H1 (cell line): ENCODE results near the gene DPY30. TPM values are rescaled to one million over a fixed set of nuclear protein-coding genes. Genes with fewer than 3 reads are reported as not detected.

Experiments used
- CTCF ChIA-PET: fragments of 300-600 bp; sonication (Branson Sonifier 250); formaldehyde crosslinking; loops from one replicate; lab custom pipeline; 2021; ENCODE audit not compliant: partially characterized antibody; lab: Charles Lee
- POLR2A ChIA-PET: fragments of 300-600 bp; sonication (Branson Sonifier 250); formaldehyde crosslinking; loops from one replicate; lab custom pipeline; 2021; ENCODE audit warnings: inconsistent platforms; ENCODE audit not compliant: partially characterized antibody; lab: Charles Lee
- DNase-seq, 2 experiments: peaks; one replicate each; pipeline versions ENCODE4 v3.0.0 to v3.0.0-alpha.2; 2010 to 2022; ENCODE audit warnings: low spot score in 2 of 2, low read depth in 1 of 2, mixed read lengths in 1 of 2
- FAIRE-seq: peaks from 2 replicates; lab custom pipeline; 2011; peaks lifted over from hg19 to GRCh38; lab: Jason Lieb, UNC
- H2AFZ ChIP-seq: 2 replicates; pipeline ENCODE4 v1.8.1; 2012; ENCODE audit warnings: low read length, inconsistent platforms
- H2AK5ac ChIP-seq: 2 replicates; pipeline ENCODE4 v1.6.1; 2013; ENCODE audit warnings: low read depth, low read length
- H2BK120ac ChIP-seq: replicated peaks from 2 replicates; pipeline ENCODE3; 2013; ENCODE audit warnings: low read depth, low read length, inconsistent platforms
- H2BK12ac ChIP-seq: 2 replicates; pipeline ENCODE4 v1.6.1; 2013; ENCODE audit warnings: low read depth, low read length
- H2BK15ac ChIP-seq: 2 replicates; pipeline ENCODE4 v1.6.1; 2013; ENCODE audit warnings: low read length
- H2BK20ac ChIP-seq: 2 replicates; pipeline ENCODE4 v1.6.1; 2013; ENCODE audit warnings: low read length
- H2BK5ac ChIP-seq: 2 replicates; pipeline ENCODE4 v1.6.1; 2013; ENCODE audit warnings: low read depth, low read length
- H3K14ac ChIP-seq: 2 replicates; pipeline ENCODE4 v1.6.1; 2013; ENCODE audit warnings: inconsistent platforms; ENCODE audit not compliant: insufficient read length
- H3K18ac ChIP-seq: 2 replicates; pipeline ENCODE4 v1.6.1; 2013; ENCODE audit warnings: low read length; ENCODE audit errors: extremely low read depth
- H3K23ac ChIP-seq: 2 replicates; pipeline ENCODE4 v1.6.1; 2013; ENCODE audit warnings: inconsistent platforms; ENCODE audit not compliant: insufficient read length
- H3K23me2 ChIP-seq: 2 replicates; pipeline ENCODE4 v1.6.1; 2013; ENCODE audit warnings: low read depth, low read length
- H3K27ac ChIP-seq: 2 replicates; pipeline ENCODE4 v1.6.1; 2011; ENCODE audit warnings: low read depth, low read length, inconsistent platforms
- H3K27me3 ChIP-seq, 4 experiments: replicated peaks in 1 of 4; 1 replicate in 1 of 4; 2 replicates in 3 of 4; pipeline versions ENCODE4 v1.6.1 to v1.8.1; 2011 to 2013; ENCODE audit warnings: low read length in 3 of 4, mild to moderate bottlenecking in 3 of 4, inconsistent platforms in 2 of 4, mixed read lengths in 2 of 4, moderate library complexity in 1 of 4; ENCODE audit not compliant: control insufficient read depth in 3 of 4, insufficient read depth in 3 of 4; ENCODE audit errors: extremely low read depth in 1 of 4
- H3K36me3 ChIP-seq, 4 experiments: 2 replicates each; pipeline versions ENCODE4 v1.6.1 to v1.8.1; 2011 to 2013; ENCODE audit warnings: mild to moderate bottlenecking in 4 of 4, low read length in 3 of 4, moderate library complexity in 2 of 4, control low read depth in 1 of 4, inconsistent platforms in 1 of 4; ENCODE audit not compliant: insufficient read depth in 4 of 4, control insufficient read depth in 2 of 4
- H3K4ac ChIP-seq: replicated peaks from 2 replicates; pipeline ENCODE3; 2013; ENCODE audit warnings: low read length, low read depth, mixed read lengths, inconsistent platforms; ENCODE audit not compliant: insufficient read length
- H3K4me1 ChIP-seq, 4 experiments: replicated peaks in 1 of 4; 1 replicate in 1 of 4; 2 replicates in 3 of 4; pipeline versions ENCODE4 v1.6.1 to v1.8.1; 2011 to 2013; ENCODE audit warnings: low read length in 3 of 4, inconsistent platforms in 2 of 4, mixed read lengths in 1 of 4; ENCODE audit not compliant: insufficient read depth in 4 of 4, control insufficient read depth in 3 of 4
- H3K4me2 ChIP-seq, 2 experiments: 2 replicates each; pipeline versions ENCODE4 v1.6.1 to v1.8.1; 2011 to 2013; ENCODE audit warnings: low read depth in 2 of 2, low read length in 2 of 2, control low read depth in 1 of 2, inconsistent platforms in 1 of 2, mild to moderate bottlenecking in 1 of 2; ENCODE audit not compliant: insufficient read depth in 1 of 2
- H3K4me3 ChIP-seq, 4 experiments: fragments of 200-600, 300-600 bp in 1 of 4; sonication (generic), shearing (Covaris generic), sonication (Bioruptor Twin) in 1 of 4; 2 replicates each; pipeline versions ENCODE4 v1.5.1 to v1.8.1; 2011 to 2016; ENCODE audit warnings: low read length in 4 of 4, low read depth in 3 of 4, control low read depth in 2 of 4, inconsistent platforms in 2 of 4, mild to moderate bottlenecking in 2 of 4, mixed read lengths in 1 of 4, moderate library complexity in 1 of 4; ENCODE audit not compliant: insufficient read depth in 2 of 4; ENCODE audit errors: extremely low read depth in 1 of 4
- H3K56ac ChIP-seq: replicated peaks from 2 replicates; pipeline ENCODE3; 2013; ENCODE audit warnings: low read depth, mild to moderate bottlenecking, mixed read lengths, low read length, inconsistent platforms; ENCODE audit not compliant: insufficient read length
- H3K79me1 ChIP-seq: 2 replicates; pipeline ENCODE4 v1.6.1; 2013; ENCODE audit warnings: low read depth, low read length, control low read depth
- H3K79me2 ChIP-seq, 2 experiments: 2 replicates each; pipeline versions ENCODE4 v1.6.1 to v1.8.1; 2012 to 2013; ENCODE audit warnings: low read length in 2 of 2, mild to moderate bottlenecking in 2 of 2, inconsistent platforms in 1 of 2; ENCODE audit not compliant: insufficient read depth in 2 of 2, control insufficient read depth in 1 of 2
- H3K9ac ChIP-seq, 4 experiments: replicated peaks in 1 of 4; 1 replicate in 1 of 4; 2 replicates in 3 of 4; pipeline versions ENCODE4 v1.6.1 to v1.8.1; 2011 to 2013; ENCODE audit warnings: low read depth in 3 of 4, low read length in 3 of 4, control low read depth in 2 of 4, mild to moderate bottlenecking in 2 of 4, moderate library complexity in 2 of 4, inconsistent platforms in 1 of 4; ENCODE audit errors: extremely low read depth in 1 of 4
- H3K9me3 ChIP-seq, 2 experiments: 2 replicates each; pipeline versions ENCODE4 v1.6.1 to v1.8.1; 2012 to 2013; ENCODE audit warnings: mild to moderate bottlenecking in 2 of 2, moderate library complexity in 2 of 2, control low read depth in 1 of 2, inconsistent platforms in 1 of 2, low read depth in 1 of 2, low read length in 1 of 2, mixed read lengths in 1 of 2; ENCODE audit not compliant: insufficient read depth in 2 of 2
- H4K20me1 ChIP-seq, 2 experiments: replicated peaks in 1 of 2; 2 replicates each; pipeline versions ENCODE3 to v1.8.1; 2011 to 2013; ENCODE audit warnings: inconsistent platforms in 2 of 2, low read length in 2 of 2, mild to moderate bottlenecking in 1 of 2; ENCODE audit not compliant: insufficient read depth in 2 of 2, control insufficient read depth in 1 of 2
- H4K5ac ChIP-seq: 2 replicates; pipeline ENCODE4 v1.6.1; 2013; ENCODE audit warnings: low read length, low read depth, mixed read lengths, inconsistent platforms; ENCODE audit not compliant: insufficient read length
- H4K8ac ChIP-seq: 2 replicates; pipeline ENCODE4 v1.8.0; 2013; ENCODE audit warnings: mild to moderate bottlenecking, moderate library complexity, low read length, inconsistent platforms; ENCODE audit not compliant: insufficient read depth; ENCODE audit errors: extremely low read depth
- H4K91ac ChIP-seq: replicated peaks from 2 replicates; pipeline ENCODE3; 2013; ENCODE audit warnings: low read length, mixed read lengths, inconsistent platforms; ENCODE audit not compliant: insufficient read length
- ZNF274 ChIP-seq: IDR thresholded peaks from 2 replicates; pipeline ENCODE4 v1.7.0; 2012; ENCODE audit warnings: low read length, borderline replicate concordance; ENCODE audit errors: extremely low read depth
- WGBS, 2 experiments: shearing (Covaris generic) in 1 of 2; methylation state at CpG; one replicate each; pipeline versions ENCODE4 v1.1.6 to v1.1.7; 2013 to 2015; ENCODE audit warnings: low lambda C conversion rate in 2 of 2, mixed read lengths in 2 of 2, inconsistent platforms in 1 of 2, low coverage in 1 of 2, missing lambda C conversion rate in 1 of 2; ENCODE audit not compliant: insufficient replicate concordance in 2 of 2, insufficient coverage in 1 of 2, insufficient read length in 1 of 2; ENCODE audit errors: extremely low coverage in 1 of 2, missing lambda C conversion rate in 1 of 2; 5-methylcytosine and 5-hydroxymethylcytosine counted together
- polyA plus RNA-seq, 7 experiments: library from polyadenylated mRNA; depleted of rRNA in 3 of 7; stranded (reverse) in 5 of 7; unstranded in 2 of 7; fragments of >200 nt in 5 of 7; fragments of 200-250 nt in 2 of 7; gene quantifications; 1 replicate in 5 of 7; 2 replicates in 1 of 7; 4 replicates in 1 of 7; pipeline versions ENCODE4 v1.2.1 to v1.2.3, GENCODE V29; 2011 to 2013; ENCODE audit warnings: missing spikeins in 2 of 7, mixed read lengths in 2 of 7
- total RNA-seq: library from RNA; stranded (reverse); fragmentation: NEBNext Ultra II Directional; extraction: Animal tissue kit (Norgen Biotek cat#: 25700); gene quantifications from 2 replicates; pipeline ENCODE4 v1.2.1, GENCODE V29; 2021

The DPY30 gene
- total and polyA plus RNA-seq, 2 of the 8 experiments (the other 6 are each of a cell fraction or from before 2014, with no cell fraction given) = 139 to 157 TPM

GRCh38 chr2:31987454-31988220 lies 52.0 kb downstream of the DPY30 start:
- no peak overlapping the region for H4K5ac ChIP-seq
- FAIRE-seq = no peak
- 84% methylated on average over 2 of the region's 2 CpGs; no CpG with 5 or more reads in 1 of the 2 experiments for WGBS, 2 experiments
- no peak overlapping the region for H4K91ac ChIP-seq
- TF ChIP-seq ZNF274 = no peak
- TF ChIP-seq, all 59 proteins: peak for 0
- no peak overlapping the region for H3K23ac ChIP-seq
- H3K27ac ChIP-seq = no peak overlapping the region
- H3K79me2 ChIP-seq = peaks cover 3 to 73% of the 10 kb centered on the region in 2 experiments; a peak in 2 of 4 replicates
- no peak overlapping the region for H2BK12ac ChIP-seq
- no peak overlapping the region for H3K4me3 ChIP-seq
- no peak overlapping the region for H3K4me2 ChIP-seq
- CTCF ChIA-PET = interaction anchor here (0.5 to 1.6 kb wide), 3 partner anchors 10 to 34 kb away, joined by 3 to 4 read pairs (median 4); no protein-coding TSS in a partner anchor
- no peak overlapping the region for H2BK20ac ChIP-seq
- no peaks in the 10 kb centered on the region for H3K27me3 ChIP-seq
- H3K4ac ChIP-seq = no peak overlapping the region
- POLR2A ChIA-PET = interaction anchor here (1.3 kb wide), 1 partner anchor 12 kb away, joined by 5 read pairs; no protein-coding TSS in a partner anchor
- no peak overlapping the region for H2AFZ ChIP-seq
- H3K56ac ChIP-seq = no peak overlapping the region
- no peak overlapping the region for H3K14ac ChIP-seq
- no peaks in the 10 kb centered on the region for H3K23me2 ChIP-seq
- H4K20me1 ChIP-seq = no peaks in the 10 kb centered on the region
- no peak overlapping the region for H4K8ac ChIP-seq
- no peaks in the 10 kb centered on the region for H3K9me3 ChIP-seq
- no peaks in the 10 kb centered on the region; the same call in 1 of the 2 replicates for H3K79me1 ChIP-seq
- H2BK120ac ChIP-seq = no peak overlapping the region
- no peak overlapping the region for H3K18ac ChIP-seq
- no peaks in the 10 kb centered on the region for H3K4me1 ChIP-seq
- no peaks in the 10 kb centered on the region for H3K36me3 ChIP-seq
- no peak overlapping the region for H2BK5ac ChIP-seq
- no peak for DNase-seq
- no peak overlapping the region for H2BK15ac ChIP-seq
- no peak overlapping the region for H3K9ac ChIP-seq
- H2AK5ac ChIP-seq = no peak overlapping the region
